GM12864 (cell line): ENCODE results near the gene ZDHHC14.
"Not testable (repeated sequence)": the region's sequence is repeated elsewhere in the genome, so short reads cannot be mapped to it uniquely, and the experiment has no call there.

ENCODE experiments used
- DNase-seq: peaks from one replicate; pipeline ENCODE4 v3.0.0-alpha.2; 2011; ENCODE audit warnings: low read depth
- H3K4me3 ChIP-seq: 2 replicates; pipeline ENCODE4 v1.5.1; 2011; ENCODE audit warnings: mild to moderate bottlenecking, low read depth, low read length, control low read depth
- TF ChIP-seq, protein P1 (sequence below): IDR thresholded peaks from 2 replicates; pipeline ENCODE4 v1.5.1; 2011; ENCODE audit warnings: low read depth, mild to moderate bottlenecking, moderate library complexity, low read length, control low read depth, inconsistent platforms; ENCODE audit errors: missing control alignments

ZDHHC14 gene

DNA sequence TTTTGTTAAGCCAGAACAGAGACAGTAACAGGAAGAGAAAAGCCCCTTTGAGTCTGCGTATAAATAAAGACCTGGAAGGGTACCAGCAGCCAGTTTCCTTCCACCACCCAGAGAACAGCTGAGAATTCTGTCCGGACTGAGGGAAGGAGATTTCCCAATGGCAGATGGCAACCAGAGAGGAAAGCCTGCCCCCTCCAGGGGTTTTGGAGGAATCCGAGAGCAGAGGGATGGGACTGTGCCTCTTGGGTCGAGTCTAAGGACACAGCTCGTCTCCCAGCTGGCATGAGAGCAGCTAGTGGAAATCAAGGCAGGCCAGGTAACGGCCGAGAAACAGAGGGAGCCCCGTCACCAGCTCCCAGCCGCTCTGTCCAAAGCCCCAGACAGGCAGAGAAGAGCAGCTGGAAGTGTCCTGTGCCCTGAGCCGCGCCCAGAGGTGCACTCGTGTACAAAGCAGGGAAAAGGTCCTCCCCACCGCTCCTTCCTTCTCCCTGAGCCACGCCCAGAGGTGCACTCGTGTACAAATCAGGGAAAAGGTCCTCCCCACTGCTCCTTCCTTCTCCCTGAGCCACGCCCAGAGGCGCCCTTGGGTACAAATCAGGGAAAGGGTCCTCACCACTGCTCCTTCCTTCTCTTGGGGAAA is 308.1 kb downstream of the ZDHHC14 start:
- no peak for DNase-seq
- H3K4me3 ChIP-seq = no peak overlapping the region
- TF ChIP-seq, protein P1, sequence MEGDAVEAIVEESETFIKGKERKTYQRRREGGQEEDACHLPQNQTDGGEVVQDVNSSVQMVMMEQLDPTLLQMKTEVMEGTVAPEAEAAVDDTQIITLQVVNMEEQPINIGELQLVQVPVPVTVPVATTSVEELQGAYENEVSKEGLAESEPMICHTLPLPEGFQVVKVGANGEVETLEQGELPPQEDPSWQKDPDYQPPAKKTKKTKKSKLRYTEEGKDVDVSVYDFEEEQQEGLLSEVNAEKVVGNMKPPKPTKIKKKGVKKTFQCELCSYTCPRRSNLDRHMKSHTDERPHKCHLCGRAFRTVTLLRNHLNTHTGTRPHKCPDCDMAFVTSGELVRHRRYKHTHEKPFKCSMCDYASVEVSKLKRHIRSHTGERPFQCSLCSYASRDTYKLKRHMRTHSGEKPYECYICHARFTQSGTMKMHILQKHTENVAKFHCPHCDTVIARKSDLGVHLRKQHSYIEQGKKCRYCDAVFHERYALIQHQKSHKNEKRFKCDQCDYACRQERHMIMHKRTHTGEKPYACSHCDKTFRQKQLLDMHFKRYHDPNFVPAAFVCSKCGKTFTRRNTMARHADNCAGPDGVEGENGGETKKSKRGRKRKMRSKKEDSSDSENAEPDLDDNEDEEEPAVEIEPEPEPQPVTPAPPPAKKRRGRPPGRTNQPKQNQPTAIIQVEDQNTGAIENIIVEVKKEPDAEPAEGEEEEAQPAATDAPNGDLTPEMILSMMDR = no peak

DNA sequence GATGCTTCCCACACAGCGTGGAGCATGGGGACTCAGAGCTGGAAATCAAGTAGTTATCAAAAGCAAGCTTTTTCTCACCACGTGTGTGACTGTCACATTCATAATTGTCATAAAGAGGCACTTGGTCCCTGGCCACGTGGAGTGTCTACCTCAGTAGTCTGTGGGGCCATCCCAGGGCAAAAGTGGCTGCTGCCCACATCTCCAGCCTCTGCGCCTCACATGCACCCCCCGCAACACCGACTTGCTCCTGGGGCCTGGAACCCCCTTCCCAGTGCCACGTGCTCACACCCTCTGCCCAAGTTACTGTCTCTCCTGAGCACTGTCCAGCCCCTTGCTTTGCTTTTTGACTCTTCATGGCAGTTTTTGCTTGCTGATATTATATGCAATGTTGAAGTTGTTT is 308.9 kb downstream of the ZDHHC14 start:
- TF ChIP-seq, protein P1 = no peak
- no peak for DNase-seq
- no peak overlapping the region for H3K4me3 ChIP-seq

DNA sequence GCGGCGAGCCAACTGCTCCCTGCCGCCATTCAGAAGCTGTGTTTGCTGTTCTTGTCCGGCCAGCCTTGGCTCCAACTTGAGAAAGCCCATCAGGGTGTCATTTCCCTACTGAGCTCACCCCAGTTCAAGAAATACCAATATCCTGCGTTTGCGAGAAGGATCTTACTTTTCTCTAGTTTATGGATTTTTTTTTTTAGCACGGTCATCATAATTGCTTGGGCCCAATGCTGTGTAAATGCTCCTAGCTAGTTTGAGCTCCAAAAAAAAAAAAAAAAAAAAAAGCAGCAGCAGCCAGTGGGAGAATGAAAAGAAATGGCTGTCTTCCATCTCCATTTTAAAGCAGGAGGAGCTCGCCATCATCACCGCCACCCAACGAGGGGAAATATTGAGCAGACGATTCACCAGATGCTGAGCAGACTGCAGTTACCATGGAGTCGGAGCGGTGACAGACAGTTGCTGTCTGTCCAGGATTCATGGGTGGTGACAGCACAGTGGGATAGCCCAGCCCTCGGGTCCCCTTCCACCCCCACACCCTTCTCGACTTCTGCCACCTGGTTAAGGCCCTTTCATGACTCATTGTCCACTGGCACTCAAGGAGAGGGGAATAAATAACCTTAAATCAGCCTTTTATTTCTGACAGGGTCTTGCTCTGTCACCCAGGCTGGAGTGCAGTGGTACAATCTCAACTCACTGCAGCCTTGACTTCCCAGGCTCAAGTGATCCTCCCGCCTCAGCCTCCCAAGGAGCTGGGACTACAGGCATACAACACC is 309.6 kb downstream of the ZDHHC14 start:
- TF ChIP-seq, protein P1 = no peak
- no peak overlapping the region for H3K4me3 ChIP-seq
- no peak for DNase-seq

DNA sequence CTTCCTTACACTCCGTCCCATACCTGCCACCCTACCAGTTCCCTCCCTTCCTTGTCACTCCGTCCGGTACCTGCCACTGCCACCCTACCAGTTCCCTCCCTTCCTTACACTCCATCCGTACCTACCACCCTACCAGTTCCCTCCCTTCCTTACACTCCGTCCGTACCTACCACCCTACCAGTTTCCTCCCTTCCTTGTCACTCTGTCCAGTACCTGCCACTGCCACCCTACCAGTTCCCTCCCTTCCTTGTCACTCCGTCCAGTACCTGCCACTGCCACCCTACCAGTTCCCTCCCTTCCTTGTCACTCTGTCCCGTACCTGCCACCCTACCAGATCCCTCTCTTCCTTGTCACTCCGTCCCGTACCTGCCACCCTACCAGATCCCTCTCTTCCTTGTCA is 310.6 kb downstream of the ZDHHC14 start:
- H3K4me3 ChIP-seq, DNase-seq: not testable (repeated sequence)

DNA sequence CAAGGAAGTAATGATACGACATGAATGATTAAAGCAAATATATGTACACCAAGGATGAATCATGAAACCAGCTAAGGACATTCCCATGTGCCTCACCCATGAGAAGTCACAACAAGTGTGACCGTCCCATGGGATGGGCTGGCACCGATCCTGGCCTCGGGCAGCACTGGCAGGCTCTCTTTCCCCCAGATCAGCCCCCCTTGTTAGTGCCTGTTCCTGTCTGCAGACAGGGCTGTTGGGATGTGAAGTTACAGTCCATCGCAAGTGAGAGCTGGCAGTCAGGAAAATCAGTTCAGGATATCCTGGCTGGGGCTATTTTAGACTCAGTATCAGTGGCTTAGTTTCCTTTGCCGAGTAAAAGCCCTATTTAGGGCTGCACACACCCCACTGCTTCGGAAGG is 312.9 kb downstream of the ZDHHC14 start:
- TF ChIP-seq, protein P1 = no peak
- no peak overlapping the region for H3K4me3 ChIP-seq
- DNase-seq = no peak

DNA sequence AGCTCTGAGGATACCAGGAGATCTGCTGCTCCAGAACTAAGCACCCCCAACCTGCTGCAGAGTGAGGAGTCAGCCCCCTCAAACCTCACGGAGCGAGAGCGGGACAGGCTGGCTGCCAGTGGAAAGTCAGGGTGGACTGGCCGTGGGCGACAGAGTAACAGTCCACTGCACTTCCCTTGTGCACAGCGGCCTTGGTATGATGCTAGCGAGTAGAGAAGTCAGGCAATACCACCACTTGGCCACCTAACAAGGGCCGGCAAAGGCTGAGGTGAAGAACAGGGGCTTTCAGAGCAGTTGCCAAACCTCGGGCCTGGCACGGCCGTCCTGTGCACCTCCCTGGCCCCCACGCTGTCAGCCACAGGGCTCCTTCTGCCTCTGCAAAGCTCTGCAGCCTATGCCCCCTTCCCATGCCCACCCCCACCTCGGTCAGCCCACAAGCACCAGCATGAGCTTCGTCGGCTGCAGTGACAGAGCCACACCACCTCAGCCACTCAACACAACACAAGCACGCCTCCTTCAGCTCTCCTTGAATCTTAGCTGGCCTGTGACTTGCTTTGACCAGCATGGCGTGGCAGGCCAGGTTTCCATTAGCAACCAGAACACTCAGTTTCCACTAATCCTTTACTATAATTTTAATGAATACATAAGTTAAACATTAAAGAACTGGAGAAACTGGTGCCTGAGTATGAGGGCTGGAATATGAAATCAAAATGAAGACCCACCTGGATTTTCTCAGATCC is 314.5 kb downstream of the ZDHHC14 start:
- TF ChIP-seq, protein P1 = no peak
- no peak overlapping the region for H3K4me3 ChIP-seq
- DNase-seq = no peak
